Fibroblast of the aortic adventitia (primary cell): ENCODE results near the gene KCNIP1. TPM values are rescaled to one million over a fixed set of nuclear protein-coding genes. Genes with fewer than 3 reads are reported as not detected.

Experiments used
- DNase-seq: peaks from one replicate; pipeline ENCODE4 v3.0.0-alpha.2; 2010; ENCODE audit warnings: low read depth
- H3K4me3 ChIP-seq: 2 replicates; pipeline ENCODE4 v1.5.1; 2011; ENCODE audit warnings: low read depth, mild to moderate bottlenecking, control low read depth, low read length, moderate library complexity
- CTCF ChIP-seq: IDR thresholded peaks from 2 replicates; pipeline ENCODE4 v1.5.1; 2011; ENCODE audit warnings: mild to moderate bottlenecking, low read length, control low read depth, inconsistent platforms; ENCODE audit not compliant: insufficient read depth
- total RNA-seq: library from RNA; depleted of rRNA; stranded (reverse); fragments of >200 nt; gene quantifications from 2 replicates; pipeline ENCODE4 v1.2.3, GENCODE V29; 2012; ENCODE audit warnings: low replicate concordance

KCNIP1 gene
- total RNA-seq, 1 donor = not detected

DNA sequence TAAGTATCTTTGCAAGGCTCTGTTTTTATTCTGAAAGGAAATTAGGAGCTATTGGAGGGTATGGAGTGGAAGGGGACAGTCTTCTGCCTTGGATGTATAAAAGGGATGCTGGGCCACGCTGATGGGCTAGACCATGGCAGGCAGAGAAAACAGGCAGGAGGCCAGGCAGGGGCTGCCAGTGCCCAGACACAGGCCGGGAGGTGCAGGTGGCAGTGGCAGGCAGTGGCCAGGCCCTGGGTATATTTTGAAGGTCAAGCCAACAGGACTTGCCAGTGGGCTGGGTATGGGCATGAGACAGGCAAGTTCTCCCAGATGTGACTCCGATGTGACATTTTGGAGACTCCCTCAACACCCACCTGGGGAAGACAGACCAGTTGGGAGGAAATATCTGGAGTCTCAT lies 131.9 kb downstream of the KCNIP1 start:
- TF ChIP-seq CTCF = no peak
- H3K4me3 ChIP-seq = no peak overlapping the region
- DNase-seq = no peak

- H3K4me3 ChIP-seq = no peak overlapping the region
- no peak for DNase-seq
- no peak for TF ChIP-seq CTCF
Measured at GRCh38 chr5:170636206-170636605, 132.4 kb downstream of the KCNIP1 start.

DNA sequence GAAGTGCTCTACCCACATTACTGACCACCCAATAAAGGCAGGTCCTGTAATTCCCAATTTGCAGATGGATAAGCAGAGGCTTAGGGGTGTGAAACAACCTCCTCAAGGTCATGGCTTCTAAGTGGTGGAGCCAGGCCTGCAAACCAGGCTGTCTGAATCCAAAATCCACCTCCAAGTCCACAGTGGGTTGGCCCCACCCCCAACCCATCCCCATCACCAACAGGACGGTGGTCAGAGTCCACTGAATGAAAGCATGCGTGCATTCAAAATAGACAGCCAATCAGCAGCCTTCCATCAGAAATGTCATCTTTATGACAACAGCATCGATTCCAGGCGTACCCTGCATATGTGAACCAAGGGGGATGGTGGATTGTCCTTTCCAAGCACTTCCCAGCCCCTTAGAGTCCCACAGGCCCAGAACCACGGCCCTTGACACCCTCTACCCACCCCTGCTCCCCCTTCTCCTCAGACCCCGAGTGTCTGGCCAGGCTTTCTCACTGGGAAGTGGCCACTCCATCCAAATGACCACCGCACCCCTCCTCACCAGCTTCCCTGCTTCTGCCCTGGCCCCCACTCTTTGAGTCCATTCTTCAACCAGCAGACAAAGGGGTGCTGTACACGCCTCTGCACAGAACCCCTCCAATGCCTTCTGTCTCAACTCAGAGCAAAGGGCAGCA lies 133.1 kb downstream of the KCNIP1 start:
- no peak overlapping the region for H3K4me3 ChIP-seq
- DNase-seq = no peak
- TF ChIP-seq CTCF = no peak

GRCh38 chr5:170638051-170638450 lies 134.2 kb downstream of the KCNIP1 start:
- H3K4me3 ChIP-seq = no peak overlapping the region
- no peak for TF ChIP-seq CTCF
- no peak for DNase-seq

GRCh38 chr5:170638454-170639220 lies 134.8 kb downstream of the KCNIP1 start:
- no peak overlapping the region for H3K4me3 ChIP-seq
- peak; percentile 82 for TF ChIP-seq CTCF
- DNase-seq = peak; percentile 38

DNA sequence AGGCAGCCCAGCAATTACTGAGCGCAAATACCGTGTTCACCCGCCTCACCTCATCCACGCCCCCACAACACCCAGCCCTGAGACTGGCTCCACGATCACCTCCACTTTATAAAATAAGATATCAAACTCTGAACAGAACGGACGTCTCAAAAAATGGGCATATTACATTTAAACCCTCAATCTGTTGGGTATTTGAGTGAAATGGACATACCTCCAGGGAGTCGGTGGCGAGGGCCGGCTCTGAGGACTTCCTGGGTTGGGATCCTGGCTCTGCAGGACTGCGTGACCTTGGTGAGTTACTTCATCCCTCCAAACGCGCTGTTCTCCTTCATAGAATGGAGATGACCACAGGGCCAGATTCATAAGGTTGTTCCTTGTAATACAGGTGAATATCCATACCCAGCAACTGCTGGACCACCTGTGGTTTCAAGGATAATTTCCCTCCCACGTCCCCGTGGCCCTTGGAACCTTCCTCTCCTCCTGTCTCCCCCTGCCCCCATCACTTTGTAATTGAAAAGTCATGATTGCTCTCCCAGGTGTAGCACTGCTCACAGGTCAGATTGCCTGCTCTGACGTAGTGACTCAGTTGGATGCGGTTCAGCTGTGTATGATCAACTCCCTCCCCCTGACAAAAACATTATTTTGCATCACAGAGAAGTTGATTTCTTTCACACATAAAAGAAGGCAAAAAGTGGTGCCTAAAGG lies 135.6 kb downstream of the KCNIP1 start:
- H3K4me3 ChIP-seq = no peak overlapping the region
- no peak for DNase-seq
- no peak for TF ChIP-seq CTCF
